SW 1271 (cell line): ENCODE data around the gene CADM3.

ENCODE experiments used
- DNase-seq, 2 experiments: peaks; one replicate each; lab custom pipeline; 2025; lab: John Stamatoyannopoulos, UW

The CADM3 gene, protein sequence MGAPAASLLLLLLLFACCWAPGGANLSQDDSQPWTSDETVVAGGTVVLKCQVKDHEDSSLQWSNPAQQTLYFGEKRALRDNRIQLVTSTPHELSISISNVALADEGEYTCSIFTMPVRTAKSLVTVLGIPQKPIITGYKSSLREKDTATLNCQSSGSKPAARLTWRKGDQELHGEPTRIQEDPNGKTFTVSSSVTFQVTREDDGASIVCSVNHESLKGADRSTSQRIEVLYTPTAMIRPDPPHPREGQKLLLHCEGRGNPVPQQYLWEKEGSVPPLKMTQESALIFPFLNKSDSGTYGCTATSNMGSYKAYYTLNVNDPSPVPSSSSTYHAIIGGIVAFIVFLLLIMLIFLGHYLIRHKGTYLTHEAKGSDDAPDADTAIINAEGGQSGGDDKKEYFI

DNA sequence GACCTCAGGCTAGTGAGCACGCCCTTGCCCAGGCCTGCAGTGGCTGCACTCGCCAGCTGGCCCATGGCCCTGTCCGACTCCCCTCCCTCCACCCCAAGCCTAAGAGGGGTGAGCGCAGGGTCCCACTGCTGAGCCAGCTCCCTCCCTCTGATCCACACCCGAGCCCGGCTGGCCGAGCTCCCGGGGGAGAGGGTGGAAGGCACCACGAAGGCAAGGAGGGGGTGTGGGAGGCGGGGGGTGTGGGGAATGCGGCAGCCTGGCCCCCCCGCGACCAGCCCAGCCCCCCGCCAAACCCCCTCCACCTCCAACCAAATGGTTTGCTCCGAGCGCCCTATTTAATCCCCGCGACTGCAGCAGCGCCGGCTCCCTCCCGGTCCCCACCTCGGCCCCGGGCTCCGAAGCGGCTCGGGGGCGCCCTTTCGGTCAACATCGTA is at the start of gene CADM3:
Gene CADM3 (plus strand): TSS at position 362 of the 434 bp plus-strand sequence. CDS start 151 bp downstream, outside the sequence.
- no peak for DNase-seq

DNA sequence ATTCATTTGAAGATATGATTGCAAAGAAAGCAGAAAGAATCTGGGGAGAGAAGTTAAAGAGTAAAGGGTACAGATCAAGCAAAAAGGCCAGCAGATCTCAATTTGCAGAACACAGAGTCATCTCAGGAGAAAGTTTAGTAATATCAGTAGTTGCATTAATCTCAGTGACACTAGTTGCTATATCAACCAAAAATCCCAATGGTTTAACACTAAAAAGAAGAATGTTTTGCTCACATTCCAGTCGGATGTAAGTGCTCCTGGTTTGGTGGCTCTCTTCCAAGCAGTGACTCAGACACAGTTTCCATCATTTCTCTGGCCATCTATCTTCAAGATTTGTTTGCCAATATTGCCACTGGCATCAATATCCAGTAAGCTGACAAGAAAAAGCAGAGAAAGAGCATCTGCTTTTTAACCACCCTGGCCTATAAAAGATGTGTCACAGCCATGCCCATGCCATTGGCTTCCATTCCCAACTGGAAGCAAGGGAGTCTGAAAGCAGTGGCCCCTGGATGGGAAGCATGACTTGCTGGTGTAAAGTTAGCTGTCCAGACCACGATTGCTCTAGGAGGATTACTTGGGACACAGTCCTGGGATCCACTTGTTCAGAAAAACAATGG is 49.3 kb upstream of the CADM3 start:
- no peak for DNase-seq

DNA sequence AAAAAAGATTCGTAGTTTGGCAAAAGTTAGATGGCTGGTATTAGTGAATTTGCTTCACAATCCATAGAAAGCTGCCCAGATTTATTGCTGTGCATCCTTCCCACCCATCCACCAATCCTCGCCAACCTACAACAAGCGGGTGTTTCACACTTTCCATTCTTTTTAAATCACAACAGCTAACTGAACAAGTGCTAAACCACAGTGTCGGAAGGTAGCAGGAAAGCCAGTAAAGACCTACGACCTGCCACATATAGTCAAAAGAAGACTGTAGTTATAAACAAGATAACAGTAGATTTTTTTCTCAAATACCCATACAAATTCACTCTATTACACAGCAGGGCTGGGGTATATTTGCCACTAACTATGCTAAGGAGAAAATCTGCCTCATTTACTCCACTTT is 47.8 kb upstream of the CADM3 start:
- DNase-seq, result no peak

DNA sequence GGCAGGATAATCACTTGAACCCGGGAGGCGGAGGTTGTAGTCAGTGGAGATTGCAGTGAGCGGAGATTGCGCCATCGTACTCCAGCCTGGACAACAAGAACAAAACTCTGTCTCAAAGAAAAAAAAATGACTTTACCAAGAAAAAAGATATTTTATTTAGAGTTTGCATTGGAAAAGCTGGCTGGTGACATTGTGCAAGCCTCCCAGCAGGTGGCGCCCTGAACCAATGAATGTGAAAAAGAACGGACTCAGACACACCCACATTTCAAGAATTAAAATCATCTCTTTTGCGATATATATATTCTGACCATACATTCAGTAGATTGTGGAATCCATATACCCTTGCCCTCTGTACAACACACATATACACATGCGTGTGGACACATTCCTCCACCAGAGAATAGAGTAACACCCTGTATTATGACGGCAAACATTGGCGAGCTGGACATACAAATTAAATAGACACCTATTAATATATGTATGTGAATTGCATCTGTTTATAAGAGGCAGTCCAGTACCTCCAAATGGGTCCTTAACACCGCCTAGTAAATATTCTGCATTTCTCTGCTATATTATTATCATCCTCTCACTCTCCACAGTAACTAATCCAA is 39.0 kb upstream of the CADM3 start:
- DNase-seq, result peak in 1 of 2 experiments; percentile 24

DNA sequence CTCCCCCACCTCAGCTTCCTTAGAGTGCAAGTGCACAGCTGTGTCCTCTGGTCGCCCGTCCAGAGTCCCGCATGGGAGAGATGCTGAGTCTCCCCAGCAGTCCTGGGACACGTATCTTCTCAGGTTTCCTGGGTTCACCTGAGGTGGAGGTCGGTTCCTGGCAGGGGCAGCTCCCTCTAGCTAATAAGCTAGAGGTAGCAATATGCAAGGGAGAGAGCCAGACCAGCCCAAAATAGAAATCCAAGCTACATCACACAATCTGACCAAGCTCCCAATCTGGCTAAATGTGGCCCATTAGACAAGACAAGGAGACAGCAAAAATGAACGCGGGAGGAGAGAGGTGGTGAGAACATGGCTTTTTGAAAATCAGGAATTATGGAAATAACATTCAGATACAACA is 30.9 kb upstream of the CADM3 start:
- DNase-seq, result no peak

DNA sequence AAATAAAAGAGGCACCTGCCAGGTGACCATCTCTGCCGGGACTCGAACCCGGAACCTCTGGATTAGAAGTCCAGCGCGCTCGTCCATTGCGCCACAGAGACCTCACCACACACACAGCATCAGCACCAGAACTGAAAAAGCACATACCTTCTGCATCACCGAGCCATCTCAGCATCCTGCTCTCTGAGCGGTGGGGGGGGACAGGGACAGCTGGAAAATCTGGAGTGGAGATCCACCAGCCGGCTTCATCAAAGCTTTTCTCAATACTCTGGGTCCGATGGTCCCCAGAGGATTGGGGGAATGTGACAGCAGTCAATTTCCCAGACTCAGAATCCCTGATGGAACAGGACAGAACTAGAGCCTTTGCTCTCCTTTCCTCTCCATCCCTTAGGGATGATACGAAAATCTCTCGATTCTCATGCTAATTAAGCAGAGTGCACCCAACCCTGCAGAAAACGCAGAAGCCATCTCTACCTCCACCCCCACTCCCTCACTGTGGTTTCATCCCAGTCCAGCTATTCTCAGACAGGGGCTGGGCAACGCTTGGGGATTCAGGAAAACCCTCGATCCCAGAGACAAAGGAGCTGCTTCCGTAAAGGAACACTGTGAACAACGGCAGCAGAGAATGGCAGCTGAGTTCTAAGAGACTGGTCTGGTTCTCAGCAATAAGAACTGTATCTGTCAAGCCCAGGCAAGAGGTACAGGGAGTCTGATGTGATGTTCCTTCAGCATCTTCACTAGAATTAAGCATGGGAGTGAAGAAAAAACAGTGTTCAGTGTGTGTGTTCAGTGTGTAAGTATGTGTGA is 29.6 kb upstream of the CADM3 start:
- no peak for DNase-seq

DNA sequence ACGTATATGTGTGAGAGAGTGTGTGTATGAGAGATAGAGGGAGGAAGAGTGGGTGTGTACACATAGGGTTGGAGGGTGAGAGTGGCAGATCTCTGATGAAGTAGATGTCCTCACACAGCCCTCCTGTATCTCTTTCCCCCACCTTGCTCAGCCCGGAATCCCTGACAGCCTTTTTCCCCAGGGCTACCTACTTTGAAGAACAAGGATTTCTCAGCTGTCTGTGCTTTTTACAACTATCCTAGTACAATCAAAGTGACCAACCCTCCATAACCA is 29.1 kb upstream of the CADM3 start:
- no peak for DNase-seq

DNA sequence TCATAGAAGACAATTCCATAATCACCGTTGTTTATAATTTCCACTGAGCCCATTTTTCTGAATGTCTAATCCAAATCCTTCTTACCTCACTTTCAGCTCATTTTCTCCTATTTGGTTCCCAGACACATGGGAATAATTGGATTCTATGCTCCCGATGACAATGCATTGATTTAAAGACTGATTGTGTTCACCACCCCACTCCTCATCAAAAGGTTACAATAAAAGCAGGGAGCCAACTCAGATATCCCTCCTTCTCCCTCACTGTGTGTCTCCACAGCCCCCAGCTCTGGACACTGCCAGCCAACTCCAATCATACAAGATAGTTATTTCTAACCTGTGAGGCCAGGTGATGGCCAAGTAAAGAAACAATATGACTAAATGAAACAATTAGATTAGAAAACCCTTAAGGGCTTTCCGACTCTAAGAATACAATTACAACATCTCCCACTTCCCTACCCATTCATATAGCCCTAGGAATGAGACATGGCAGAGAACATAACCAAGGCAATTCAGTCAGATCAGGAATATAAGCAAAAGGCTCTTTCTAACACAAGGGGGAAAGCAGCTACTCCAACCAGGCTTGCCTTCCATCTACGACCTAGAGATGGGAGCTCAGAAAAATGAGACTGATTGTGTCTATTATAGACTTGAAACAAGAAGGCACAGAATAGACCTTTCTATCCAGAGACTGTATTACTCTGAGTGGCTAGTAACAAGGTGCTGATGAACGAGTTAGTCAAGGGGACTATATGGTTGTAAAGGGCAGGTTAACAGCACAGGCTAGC is 28.5 kb upstream of the CADM3 start:
- no peak for DNase-seq

DNA sequence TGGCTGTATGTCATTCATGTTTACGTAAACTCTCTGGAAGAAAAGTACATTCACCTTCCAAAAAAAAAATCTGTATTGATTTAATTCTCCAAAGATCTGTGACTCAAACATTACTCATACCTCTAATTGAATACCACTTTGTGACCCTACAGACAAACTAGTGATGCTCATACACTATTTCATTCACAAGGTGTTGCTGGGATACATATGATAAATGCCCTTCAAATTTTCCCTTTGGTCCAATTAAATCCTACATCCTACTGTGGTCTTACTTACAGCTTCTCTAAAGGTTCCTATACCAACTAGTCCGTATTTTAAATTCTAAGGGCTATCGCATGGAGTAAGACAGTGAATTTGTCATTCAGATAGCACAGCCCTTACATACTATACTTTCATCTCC is 26.8 kb upstream of the CADM3 start:
- DNase-seq, result no peak

DNA sequence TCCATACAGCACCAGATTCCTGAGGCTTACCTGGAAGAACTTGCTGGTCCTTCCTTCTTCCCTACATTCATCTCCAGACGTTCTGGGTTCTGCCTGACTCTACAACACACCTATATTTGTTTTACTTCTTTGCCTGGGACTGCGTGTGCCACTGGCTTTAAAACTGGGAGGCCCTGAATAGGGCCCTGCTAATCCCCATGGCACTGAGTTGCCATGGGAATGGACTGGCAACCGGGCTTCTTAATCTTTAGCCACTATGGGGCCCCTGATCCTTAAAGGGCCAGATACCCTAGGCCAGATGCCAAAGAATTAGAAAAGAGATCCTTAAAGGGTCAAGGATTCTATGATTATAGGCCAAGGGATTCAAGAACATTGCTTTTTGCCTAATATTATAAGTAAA is 24.4 kb upstream of the CADM3 start:
- DNase-seq, result no peak

DNA sequence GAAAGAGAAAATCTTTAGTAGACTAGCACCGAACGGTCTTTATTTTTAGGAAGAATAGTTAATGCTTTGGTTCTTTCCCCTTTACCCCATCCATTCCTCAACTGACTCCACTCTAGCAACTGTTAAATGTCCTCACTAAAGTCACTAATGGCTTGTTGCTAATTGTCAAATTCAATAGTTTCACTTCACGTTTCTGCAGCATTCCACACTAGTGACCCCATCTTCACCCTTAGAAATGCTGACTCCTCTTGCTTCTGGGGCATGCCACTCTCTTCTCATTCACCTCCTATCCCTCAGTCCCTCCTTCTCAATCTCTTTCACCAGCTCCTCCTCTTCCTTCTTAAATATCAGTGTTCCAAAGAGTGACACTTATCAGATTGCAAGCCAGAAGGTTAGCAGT is 19.4 kb upstream of the CADM3 start:
- DNase-seq, result no peak

DNA sequence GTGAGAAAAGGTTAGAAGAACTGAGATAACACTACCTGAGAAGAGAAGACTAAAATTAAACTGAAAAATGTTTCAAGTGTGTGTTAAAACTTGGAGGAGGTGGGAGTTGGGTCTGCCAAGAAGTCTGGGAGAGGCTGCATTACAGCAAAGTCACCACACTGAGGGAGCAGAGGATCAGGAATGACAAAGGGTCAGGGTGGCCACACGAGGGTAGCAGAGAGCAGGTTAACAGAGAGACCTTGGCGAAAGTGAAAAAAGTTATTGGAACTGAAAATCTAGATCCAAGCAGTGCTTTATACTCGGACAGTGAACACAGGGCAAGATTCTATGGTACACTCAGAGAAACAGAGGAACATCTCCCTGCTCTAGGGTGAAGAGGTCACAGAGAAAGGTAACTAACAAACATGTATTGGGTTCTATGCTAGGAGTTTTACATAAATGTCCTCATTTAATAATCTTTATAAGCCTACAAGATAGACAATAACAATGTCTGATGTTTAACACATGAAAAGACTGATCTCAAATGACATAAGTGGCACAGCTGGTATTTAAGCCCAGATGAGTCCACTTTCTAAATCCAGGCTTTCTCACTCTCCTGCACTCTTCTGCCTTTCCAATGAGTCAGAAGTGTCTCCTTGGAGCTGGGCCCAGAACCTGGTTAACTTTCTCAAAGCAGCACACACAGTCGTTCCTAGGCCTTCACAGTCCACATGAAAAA is 10.3 kb upstream of the CADM3 start:
- DNase-seq, result peak; percentile 3 to 66

DNA sequence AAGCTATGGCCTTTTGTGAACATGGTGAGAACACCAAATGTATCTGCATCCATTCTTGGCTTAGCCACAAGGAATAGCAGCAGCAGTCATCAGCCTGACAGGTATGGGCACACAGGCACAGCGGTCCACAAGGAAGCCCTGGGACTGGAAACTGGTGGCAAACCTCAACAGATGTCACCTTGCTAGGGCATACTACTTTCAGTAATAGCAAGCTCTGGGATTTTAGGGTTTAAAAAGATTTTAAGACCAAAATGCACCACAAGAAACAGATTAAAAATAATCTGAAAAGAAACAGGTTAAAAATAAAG is 9.7 kb upstream of the CADM3 start:
- DNase-seq, result no peak

DNA sequence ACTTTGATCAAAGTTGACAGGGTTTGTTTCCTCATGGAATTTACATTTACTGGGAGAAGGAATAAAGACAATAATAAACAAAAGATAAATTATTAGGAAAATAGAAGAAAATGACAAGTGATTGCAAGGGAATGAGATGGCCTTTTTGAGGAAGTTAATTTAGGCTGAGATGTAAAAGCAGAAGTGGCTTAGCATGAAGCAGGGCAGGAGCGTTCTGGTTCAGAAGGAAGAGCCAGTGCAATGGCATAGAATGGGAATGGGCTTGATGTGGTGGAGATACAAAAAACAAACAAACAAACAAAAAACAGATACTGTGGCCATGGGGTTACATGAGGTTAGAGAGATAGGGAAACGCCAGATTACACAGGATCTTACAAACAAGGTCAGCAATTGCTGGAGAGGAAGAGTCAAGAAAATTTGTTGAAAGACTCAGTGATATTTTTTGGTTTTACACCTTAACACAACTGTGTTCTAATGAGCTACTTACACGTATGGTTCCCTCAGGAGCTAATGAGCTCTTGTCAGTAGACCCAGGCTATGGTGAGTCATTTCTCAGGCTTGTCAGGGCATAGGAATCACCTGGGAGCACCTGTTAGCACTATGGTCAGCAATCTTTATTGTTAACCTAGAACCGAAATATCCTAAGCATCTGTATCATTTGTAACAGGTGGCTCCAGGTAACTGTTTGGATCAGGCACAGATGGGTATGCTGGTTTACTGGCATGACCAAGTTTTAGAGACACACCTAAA is 8.7 kb upstream of the CADM3 start:
- DNase-seq, result no peak

DNA sequence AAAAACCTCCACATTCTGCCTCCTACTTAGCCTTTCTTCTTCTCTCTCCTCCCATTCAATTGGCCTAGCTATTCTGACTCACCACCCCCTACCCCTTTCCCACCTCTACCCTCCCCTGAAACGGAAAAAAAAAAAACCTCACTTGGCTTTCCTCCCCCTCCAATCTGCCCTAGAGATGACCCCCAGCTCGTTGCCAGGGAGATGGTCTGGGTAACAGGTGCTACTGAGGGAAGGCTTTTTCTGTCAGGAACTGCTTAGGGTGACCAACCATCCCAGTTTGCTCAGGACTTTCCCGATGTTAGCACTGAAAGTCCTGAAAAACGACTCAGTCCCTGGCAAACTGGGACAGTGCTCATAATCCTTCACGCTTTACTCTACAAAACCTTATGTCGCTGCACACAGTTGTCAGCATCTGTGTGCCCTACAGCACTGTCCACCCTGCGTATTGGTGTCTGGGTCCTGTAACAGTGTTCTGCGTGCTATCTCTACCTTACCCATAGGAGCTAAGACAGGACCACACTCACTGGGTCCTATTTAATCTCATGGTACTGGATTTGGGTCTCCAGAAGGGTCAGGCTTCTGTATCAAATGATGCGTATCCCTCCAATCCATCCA is 7.7 kb upstream of the CADM3 start:
- DNase-seq, result no peak

DNA sequence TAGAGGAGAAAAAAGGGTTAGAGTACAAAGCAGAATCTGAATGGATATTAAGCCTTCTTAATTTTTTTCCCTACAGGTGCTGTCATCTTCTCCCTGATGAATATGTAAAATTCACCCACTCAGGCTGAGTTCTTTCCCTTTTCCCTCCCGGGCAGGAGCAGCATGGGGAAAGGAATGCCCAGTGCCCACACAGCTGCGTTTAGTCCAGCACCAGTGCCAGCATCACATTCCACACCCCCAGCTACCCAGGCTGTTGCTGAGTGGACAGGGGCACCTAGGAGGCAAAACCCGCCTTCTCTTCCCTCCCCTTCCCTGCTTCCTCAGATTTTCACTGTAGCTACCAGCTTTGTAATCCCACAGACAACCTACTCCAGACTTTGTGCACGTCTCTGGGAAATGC is 3.4 kb upstream of the CADM3 start:
- no peak for DNase-seq

DNA sequence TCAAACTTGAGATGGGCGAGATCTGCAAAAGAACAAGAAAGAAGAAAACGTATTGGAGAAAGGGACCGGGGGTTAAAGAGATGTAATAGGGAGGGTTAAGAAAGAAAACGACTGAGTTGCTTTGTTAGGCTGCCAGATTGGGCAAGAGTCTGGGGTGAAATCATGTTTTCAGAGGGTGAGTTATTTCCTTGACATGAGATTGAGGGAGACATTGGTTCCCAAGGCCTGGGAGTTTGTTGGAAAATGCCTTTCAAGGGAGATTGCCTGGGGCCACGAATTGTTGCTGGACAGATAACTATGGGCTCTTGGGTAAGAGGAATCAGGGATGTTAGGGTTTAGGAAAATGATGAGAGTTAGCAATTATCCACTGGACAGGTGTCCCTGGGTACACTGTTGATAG is 776 bp upstream of the CADM3 start:
- DNase-seq, result no peak

DNA sequence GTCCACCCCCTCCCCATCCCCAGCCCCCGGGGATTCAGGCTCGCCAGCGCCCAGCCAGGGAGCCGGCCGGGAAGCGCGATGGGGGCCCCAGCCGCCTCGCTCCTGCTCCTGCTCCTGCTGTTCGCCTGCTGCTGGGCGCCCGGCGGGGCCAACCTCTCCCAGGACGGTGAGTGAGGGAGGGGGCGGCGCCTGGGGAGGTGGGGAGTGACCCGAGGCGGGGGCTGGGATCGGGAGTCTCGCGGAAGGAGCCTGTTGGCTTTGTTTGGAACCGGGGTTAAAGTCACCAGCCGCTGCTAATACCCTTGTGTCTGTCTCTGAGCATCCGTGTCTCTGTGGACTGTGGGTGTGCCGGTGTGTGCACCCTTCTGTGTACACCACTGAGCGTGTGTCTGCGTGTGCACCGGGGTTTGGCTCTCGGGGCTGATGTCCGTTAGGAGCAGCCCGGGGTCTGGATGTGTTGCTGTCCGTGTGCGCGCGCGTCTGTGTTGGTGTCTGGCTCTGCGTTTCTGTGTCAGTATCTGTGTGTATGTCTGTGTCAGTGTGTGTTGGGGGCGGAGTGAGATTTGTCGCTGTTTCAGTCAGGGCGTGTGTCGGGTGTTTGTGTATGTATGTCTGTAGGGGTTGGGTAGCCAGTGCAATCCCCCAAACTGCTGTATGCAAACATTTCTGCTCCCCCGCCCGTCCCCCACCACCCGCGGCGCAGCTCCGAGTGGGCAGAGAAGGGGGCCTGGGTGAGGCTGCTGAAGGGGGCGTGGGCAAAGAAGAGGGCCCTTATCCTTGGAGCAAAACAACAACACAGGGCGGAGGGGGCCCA is 480 bp downstream of the CADM3 start:
- no peak for DNase-seq

DNA sequence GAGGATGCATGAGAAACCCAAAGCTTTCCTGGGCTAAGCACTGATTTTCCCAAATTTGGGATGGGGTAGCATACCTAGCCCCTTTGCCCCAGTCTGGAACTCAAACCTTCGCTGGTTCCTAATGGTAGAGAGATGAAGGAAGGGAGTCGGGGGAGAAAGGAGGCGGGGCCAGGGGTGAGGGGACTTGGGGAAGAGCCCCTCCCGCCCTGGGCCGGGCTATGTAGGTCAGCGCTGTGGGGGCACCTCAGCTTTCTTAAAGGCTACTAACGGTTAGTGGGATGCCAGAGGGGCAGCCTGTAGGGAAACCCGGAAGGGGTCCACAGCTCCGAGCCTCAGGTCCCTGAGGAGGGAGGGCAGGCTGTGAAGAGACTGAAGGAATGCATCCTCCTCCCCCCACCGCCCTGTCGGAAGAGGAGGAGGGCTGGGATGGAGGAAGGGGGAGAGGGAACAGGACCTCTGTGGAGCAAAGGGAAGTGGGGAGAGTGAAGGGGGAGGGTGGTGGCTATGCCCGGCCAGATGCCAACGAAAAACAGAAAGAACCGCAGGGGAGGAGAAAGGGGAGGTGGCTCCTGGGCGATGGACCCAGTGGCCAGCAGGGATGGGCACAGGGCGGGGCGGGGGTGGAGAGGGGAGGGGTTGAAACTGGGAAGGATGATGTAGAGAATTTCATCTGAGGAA is 1.3 kb downstream of the CADM3 start:
- DNase-seq, result no peak
